Measurements from ENCODE around the gene ATP12A. TPM values are rescaled to one million over a fixed set of nuclear protein-coding genes. Genes with fewer than 3 reads are reported as not detected.
A peak's percentile ranks its signal among the peaks of the same experiment; 100 is the strongest.

The ATP12A gene
- polyA plus RNA-seq, 3 donors, result not detected

DNA sequence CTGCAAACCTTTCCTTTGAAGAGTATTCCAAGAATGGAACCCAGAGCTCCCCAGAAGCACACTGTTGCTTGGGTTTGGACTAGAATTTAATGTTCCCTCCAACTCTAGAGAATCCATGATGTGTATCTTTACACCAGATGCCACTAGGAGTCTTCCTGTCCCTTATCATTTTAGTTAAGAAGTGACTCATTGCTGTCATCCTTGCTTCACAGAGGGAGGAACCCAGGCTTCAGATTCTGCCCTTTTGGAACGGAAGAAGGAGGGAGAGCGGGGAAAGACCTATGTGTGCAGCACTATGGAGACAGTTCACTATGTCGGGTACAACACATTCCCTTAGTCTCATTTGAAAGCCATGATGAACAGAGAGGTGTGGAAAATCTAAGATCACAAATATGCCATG is 2.1 kb upstream of the ATP12A start:
- no peak overlapping the region for H3K4me3 ChIP-seq (replicated peaks in 1 of 3; ENCODE audit: low read depth in 2 of 3, low read length in 3 of 3)
- H3K4me1 Mint-ChIP-seq, result peaks cover 2% of the 10 kb centered on the region
- WGBS (ENCODE audit: insufficient coverage), result no CpG with 5 or more reads among the region's 3 CpGs
- peaks cover 42 to 60% (median 42%) of the 10 kb centered on the region in 3 donors for H3K27me3 Mint-ChIP-seq (ENCODE audit: low read depth in 3 of 3)
- no peaks in the 10 kb centered on the region for H3K79me2 ChIP-seq (ENCODE audit: insufficient read depth, low read length)
- H4K20me1 ChIP-seq (ENCODE audit: insufficient read depth, low read length), result no peaks in the 10 kb centered on the region
- peak overlapping the region in 1 of 2 donors; percentile 49 for H3K4me3 Mint-ChIP-seq
- no peak for DNase-seq
- no peak overlapping the region for H3K9ac ChIP-seq (ENCODE audit: insufficient read depth, low read length, poor library complexity, severe bottlenecking)
- no peaks in the 10 kb centered on the region for H3K36me3 Mint-ChIP-seq
- no peak overlapping the region for H2AFZ ChIP-seq (ENCODE audit: insufficient read depth, low read depth, low read length, poor library complexity, severe bottlenecking)
- H3K9me3 Mint-ChIP-seq, result peaks cover 0 to 7% (median 0%) of the 10 kb centered on the region in 7 donors
- peaks cover 0 to 5% of the 10 kb centered on the region in 2 donors for H3K9me3 ChIP-seq (replicated peaks in 1 of 2; ENCODE audit: control insufficient read depth in 1 of 2, insufficient read depth in 1 of 2, low read length in 2 of 2)
- no peak overlapping the region for H3K27ac Mint-ChIP-seq
- TF ChIP-seq, protein P1, sequence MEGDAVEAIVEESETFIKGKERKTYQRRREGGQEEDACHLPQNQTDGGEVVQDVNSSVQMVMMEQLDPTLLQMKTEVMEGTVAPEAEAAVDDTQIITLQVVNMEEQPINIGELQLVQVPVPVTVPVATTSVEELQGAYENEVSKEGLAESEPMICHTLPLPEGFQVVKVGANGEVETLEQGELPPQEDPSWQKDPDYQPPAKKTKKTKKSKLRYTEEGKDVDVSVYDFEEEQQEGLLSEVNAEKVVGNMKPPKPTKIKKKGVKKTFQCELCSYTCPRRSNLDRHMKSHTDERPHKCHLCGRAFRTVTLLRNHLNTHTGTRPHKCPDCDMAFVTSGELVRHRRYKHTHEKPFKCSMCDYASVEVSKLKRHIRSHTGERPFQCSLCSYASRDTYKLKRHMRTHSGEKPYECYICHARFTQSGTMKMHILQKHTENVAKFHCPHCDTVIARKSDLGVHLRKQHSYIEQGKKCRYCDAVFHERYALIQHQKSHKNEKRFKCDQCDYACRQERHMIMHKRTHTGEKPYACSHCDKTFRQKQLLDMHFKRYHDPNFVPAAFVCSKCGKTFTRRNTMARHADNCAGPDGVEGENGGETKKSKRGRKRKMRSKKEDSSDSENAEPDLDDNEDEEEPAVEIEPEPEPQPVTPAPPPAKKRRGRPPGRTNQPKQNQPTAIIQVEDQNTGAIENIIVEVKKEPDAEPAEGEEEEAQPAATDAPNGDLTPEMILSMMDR (IDR thresholded peaks at IDR 0.05), result no peak
- H3K27ac ChIP-seq (ENCODE audit: low read depth in 1 of 2, low read length in 2 of 2), result no peak overlapping the region
- no peaks in the 10 kb centered on the region for H3K36me3 ChIP-seq (replicated peaks in 1 of 2; ENCODE audit: control insufficient read depth in 1 of 2, insufficient read depth in 2 of 2, low read length in 2 of 2)
- H3K27me3 ChIP-seq (ENCODE audit: control insufficient read depth in 2 of 2, insufficient read depth in 2 of 2, low read length in 2 of 2), result peaks cover 25 to 40% of the 10 kb centered on the region in 2 donors
- no peak overlapping the region for H3K4me2 ChIP-seq (replicated peaks; ENCODE audit: extremely low read depth, low read length, poor library complexity, severe bottlenecking)
- H3K4me1 ChIP-seq (ENCODE audit: control insufficient read depth in 1 of 2, insufficient read depth in 2 of 2, low read length in 2 of 2), result peaks cover 0 to 8% of the 10 kb centered on the region in 2 donors
- intact Hi-C loops (cut with micrococcal nuclease), result no loop called here

DNA sequence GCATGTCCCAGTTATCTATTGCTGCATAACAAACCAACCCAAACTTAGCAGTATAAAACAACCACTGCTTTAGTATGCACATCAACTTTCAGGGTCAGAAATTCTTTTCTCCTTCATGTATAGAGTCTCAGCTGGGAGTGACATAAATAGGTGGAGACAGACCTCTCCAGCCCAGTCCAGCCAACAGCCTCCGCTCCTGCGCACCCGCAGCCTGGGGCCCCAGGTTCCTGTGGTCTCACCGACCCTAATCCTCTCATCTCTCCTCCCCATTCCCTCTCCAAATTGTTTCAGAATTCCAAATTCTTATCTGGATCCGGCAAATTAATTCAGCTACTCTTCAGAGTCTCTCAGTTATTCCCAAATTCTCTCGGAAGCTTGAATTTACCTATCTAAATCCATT is 522 bp upstream of the ATP12A start:
- no peak for DNase-seq
- intact Hi-C loops (cut with micrococcal nuclease), result loop anchor here in 1 of 2 donors (10.0 kb wide), 1 partner anchor 295 kb away; no protein-coding TSS in a partner anchor
- Histone ChIP-seq H3K4me2 (replicated peaks; ENCODE audit: extremely low read depth, low read length, poor library complexity, severe bottlenecking) (no peak overlapping the region), H4K20me1 (ENCODE audit: insufficient read depth, low read length) (no peaks in the 10 kb centered on the region), H3K79me2 (ENCODE audit: insufficient read depth, low read length) (no peaks in the 10 kb centered on the region), H2AFZ (ENCODE audit: insufficient read depth, low read depth, low read length, poor library complexity, severe bottlenecking) (no peak overlapping the region), H3K4me1 (ENCODE audit: control insufficient read depth in 1 of 2, insufficient read depth in 2 of 2, low read length in 2 of 2) (peaks cover 0 to 8% of the 10 kb centered on the region in 2 donors), H3K27ac (ENCODE audit: low read depth in 1 of 2, low read length in 2 of 2) (no peak overlapping the region), H3K36me3 (replicated peaks in 1 of 2; ENCODE audit: control insufficient read depth in 1 of 2, insufficient read depth in 2 of 2, low read length in 2 of 2) (no peaks in the 10 kb centered on the region), H3K27me3 (ENCODE audit: control insufficient read depth in 2 of 2, insufficient read depth in 2 of 2, low read length in 2 of 2) (peaks cover 25 to 40% of the 10 kb centered on the region in 2 donors), H3K9ac (ENCODE audit: insufficient read depth, low read length, poor library complexity, severe bottlenecking) (no peak overlapping the region), H3K9me3 (replicated peaks in 1 of 2; ENCODE audit: control insufficient read depth in 1 of 2, insufficient read depth in 1 of 2, low read length in 2 of 2) (peaks cover 0 to 5% of the 10 kb centered on the region in 2 donors), H3K4me3 (replicated peaks in 1 of 3; ENCODE audit: low read depth in 2 of 3, low read length in 3 of 3) (no peak overlapping the region)
- TF ChIP-seq, protein P1 (IDR thresholded peaks at IDR 0.05), result no peak
- H3K27ac Mint-ChIP-seq, result no peak overlapping the region
- WGBS (ENCODE audit: insufficient coverage), result 36% methylated on average over 5 of the region's 6 CpGs
- H3K36me3 Mint-ChIP-seq, result no peaks in the 10 kb centered on the region
- peaks cover 0 to 7% (median 0%) of the 10 kb centered on the region in 7 donors for H3K9me3 Mint-ChIP-seq
- peaks cover 8% of the 10 kb centered on the region for H3K4me1 Mint-ChIP-seq
- peak overlapping the region in 1 of 2 donors; percentile 83 for H3K4me3 Mint-ChIP-seq
- peaks cover 41 to 60% (median 42%) of the 10 kb centered on the region in 3 donors for H3K27me3 Mint-ChIP-seq (ENCODE audit: low read depth in 3 of 3)

All from CD14-positive monocyte (primary cell).